Hematopoietic multipotent progenitor cell treated with erythropoietin and hydrocortisone succinate and interleukin-3 and kit ligand, for 6 days (in vitro differentiated cells): ENCODE measurements around the gene UBR7.
A peak's percentile ranks its signal among the peaks of the same experiment; 100 is the strongest.

Experiments
- DNase-seq: peaks from one replicate; pipeline ENCODE4 v3.0.0-alpha.2; 2015

UBR7 gene

GRCh38 chr14:93262446-93262845, 55.4 kb downstream of the UBR7 start:
- no peak for DNase-seq

- no peak for DNase-seq
Measured at GRCh38 chr14:93263416-93263815, 56.4 kb downstream of the UBR7 start.

GRCh38 chr14:93266127-93266526, 59.1 kb downstream of the UBR7 start:
- no peak for DNase-seq

- DNase-seq = no peak
Measured at GRCh38 chr14:93267149-93267711, 60.2 kb downstream of the UBR7 start.

- no peak for DNase-seq
Measured at GRCh38 chr14:93268406-93268805, 61.4 kb downstream of the UBR7 start.

GRCh38 chr14:93269341-93270068, 62.4 kb downstream of the UBR7 start:
- DNase-seq = peak; percentile 35

GRCh38 chr14:93271111-93271510, 64.1 kb downstream of the UBR7 start:
- no peak for DNase-seq

GRCh38 chr14:93274055-93274806, 67.2 kb downstream of the UBR7 start:
- DNase-seq = no peak

- DNase-seq = no peak
Measured at GRCh38 chr14:93276031-93276716, 69.1 kb downstream of the UBR7 start.
